AG08395 (cell line): Measurements from ENCODE around the gene FARSA.
"Not testable (repeated sequence)": the region's sequence is repeated elsewhere in the genome, so short reads cannot be mapped to it uniquely, and the experiment has no call there.

ENCODE experiments used
- DNase-seq: peaks from one replicate; pipeline ENCODE4 v3.0.0; 2012; ENCODE audit warnings: mixed read lengths, low spot score

Gene FARSA

GRCh38 chr19:12890787-12891552 is 42.5 kb downstream of the FARSA start, which contains the start of gene GCDH:
Gene GCDH, plus strand, starts transcription at chr19:12891160. Its CDS starts 145 bp downstream, at chr19:12891305.
- peak; percentile 99 for DNase-seq

GRCh38 chr19:12890299-12890786 is 43.2 kb downstream of the FARSA start:
- DNase-seq = not testable (repeated sequence)

GRCh38 chr19:12888006-12888603 is 45.4 kb downstream of the FARSA start:
- DNase-seq = no peak

- DNase-seq = no peak
Observed at GRCh38 chr19:12886969-12887747, 46.4 kb downstream of the FARSA start, which contains the start of gene KLF1. Gene KLF1, minus strand, starts transcription at chr19:12887201. Its CDS starts 61 bp downstream, at chr19:12887140.

DNA sequence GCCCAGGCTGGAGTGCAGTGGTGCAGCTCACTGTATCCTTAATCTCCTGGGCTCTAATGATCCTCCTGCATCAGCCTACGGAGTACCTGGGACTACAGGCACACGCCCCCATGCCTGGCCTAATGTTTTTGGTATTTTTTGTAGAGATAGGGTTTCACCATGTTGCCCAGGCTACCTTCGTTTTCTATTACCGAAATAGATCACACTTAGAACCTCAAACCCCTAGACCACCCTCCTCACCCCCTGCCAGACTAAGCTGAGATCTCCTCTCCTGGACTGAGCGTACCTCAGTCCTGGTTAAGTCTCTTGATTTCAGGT is 46.9 kb downstream of the FARSA start:
- DNase-seq = no peak

GRCh38 chr19:12885749-12886650 is 47.5 kb downstream of the FARSA start:
- no peak for DNase-seq

DNA sequence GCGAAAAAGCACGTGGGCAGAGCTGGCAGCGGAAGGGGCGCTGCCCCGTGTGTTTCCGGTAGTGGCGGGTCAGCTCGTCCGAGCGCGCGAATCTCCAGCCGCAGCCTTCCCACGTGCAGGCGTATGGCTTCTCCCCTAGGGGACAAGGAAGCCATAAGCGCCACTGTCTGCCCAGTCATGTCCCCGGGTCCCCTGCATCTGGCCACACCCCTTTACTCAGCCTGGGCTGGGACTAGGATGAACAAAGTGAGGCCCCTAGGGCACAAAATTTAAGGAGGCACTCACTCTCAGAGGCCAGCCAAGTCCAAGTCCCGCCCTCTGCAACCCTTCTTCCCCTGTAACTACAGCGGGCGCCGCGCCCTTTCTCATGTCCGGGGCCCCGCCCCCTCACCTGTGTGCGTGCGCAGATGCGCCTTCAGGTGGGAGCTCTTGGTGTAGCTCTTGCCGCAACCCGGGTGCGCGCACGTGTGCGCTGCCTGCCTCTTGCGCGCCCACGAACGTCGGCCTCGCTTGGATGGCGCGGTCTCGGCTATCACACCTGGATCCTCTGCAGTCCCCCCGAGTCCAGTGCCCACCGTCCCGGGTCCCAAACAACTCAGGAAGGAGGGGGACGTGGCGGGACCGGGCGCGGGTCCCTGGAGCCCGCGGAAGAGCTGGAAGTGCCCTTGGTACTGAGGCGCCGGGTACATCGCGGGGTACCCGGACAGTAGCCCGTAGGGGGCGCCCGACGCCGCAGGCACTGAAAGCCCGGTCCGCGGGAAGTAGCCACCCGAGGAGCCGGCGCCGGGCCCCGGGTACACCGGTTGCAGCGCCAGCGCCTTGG is 48.4 kb downstream of the FARSA start:
- DNase-seq = peak; percentile 52

- no peak for DNase-seq
Observed at GRCh38 chr19:12884627-12884925, 48.9 kb downstream of the FARSA start.

DNA sequence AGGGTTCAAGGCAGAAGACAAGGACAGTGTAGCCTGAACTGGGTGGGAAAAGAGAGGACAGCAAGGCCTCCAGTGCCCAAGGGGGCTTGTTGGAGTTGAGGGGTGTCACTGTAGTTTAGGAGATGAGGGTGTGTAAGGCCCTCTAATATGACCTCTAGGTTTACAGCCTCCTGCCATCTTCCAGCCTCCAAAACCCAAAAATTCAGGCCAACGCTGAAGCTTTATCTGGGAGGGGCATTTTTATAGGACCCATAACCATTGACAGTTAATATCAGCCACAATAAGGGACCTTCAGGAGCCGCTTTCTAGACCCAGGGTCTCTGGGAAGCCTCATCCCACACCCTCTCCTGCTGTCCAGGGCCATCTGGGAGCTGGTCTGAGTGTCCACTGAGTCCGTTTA is 49.3 kb downstream of the FARSA start:
- no peak for DNase-seq

GRCh38 chr19:12882589-12882988 is 50.9 kb downstream of the FARSA start:
- no peak for DNase-seq

GRCh38 chr19:12881172-12881808 is 52.2 kb downstream of the FARSA start, which contains the start of gene DNASE2:
Gene DNASE2, minus strand, starts transcription at chr19:12881449. Its CDS starts 74 bp downstream, at chr19:12881375.
- peak; percentile 99 for DNase-seq

- DNase-seq = peak; percentile 47
Observed at GRCh38 chr19:12880551-12881171, 52.9 kb downstream of the FARSA start.

- DNase-seq = no peak
Observed at GRCh38 chr19:12875086-12875485, 58.4 kb downstream of the FARSA start.

- DNase-seq = no peak
Observed at GRCh38 chr19:12873891-12874745, 59.4 kb downstream of the FARSA start.

DNA sequence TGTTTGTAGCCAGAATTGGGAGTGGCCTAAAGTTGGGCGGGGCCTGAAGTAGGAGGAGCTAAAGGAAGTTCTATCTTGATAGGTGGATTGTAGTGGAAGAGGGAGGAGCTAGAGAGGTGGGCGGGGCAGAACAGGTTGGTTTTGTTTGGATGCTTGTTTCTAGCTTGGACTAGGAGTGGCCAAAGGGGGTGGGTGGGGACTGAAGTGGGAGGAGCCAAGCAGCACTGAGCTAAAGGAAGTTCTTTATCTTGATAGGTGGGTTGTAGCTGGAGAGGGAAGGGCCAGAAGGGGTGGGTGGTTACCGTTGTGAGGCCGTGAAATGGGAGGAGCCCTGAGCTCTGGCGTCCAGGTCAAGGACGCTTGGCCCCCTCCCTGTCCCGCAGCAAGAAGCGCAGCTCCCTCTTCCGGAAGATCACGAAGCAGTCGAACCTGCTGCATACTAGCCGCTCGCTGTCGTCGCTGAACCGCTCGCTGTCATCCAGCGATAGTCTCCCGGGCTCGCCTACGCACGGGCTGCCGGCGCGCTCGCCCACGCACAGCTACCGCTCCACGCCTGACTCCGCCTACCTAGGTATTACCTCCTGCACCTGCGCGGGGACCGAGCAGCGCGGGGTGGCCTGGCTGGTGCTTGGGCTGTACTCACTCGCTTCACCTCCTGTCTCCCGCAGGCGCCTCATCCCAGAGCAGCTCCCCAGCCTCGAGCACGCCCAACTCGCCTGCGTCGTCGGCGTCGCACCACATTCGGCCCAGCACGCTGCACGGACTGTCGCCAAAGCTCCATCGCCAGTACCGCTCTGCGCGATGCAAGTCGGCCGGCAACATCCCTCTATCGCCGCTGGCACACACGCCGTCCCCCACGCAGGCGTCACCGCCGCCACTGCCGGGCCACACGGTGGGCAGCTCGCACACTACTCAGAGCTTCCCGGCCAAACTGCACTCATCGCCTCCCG is 60.3 kb downstream of the FARSA start:
- peak; percentile 47 for DNase-seq
